H1 (cell line): ENCODE data around the gene CDKN1A. TPM values are rescaled to one million over a fixed set of nuclear protein-coding genes. Genes with fewer than 3 reads are reported as not detected.

Source experiments
- EZH2 ChIP-seq: fragments of 200-600 bp; sonication (generic); IDR thresholded peaks from 2 replicates; pipeline ENCODE4 v1.7.1; 2012; ENCODE audit warnings: low read depth, mild to moderate bottlenecking, moderate library complexity, low read length, inconsistent platforms; ENCODE audit not compliant: severe bottlenecking
- polyA plus RNA-seq, 7 experiments: library from polyadenylated mRNA; depleted of rRNA in 3 of 7; stranded (reverse) in 5 of 7; unstranded in 2 of 7; fragments of >200 nt in 5 of 7; fragments of 200-250 nt in 2 of 7; gene quantifications; 1 replicate in 5 of 7; 2 replicates in 1 of 7; 4 replicates in 1 of 7; pipeline versions ENCODE4 v1.2.1 to v1.2.3, GENCODE V29; 2011 to 2013; ENCODE audit warnings: missing spikeins in 2 of 7, mixed read lengths in 2 of 7
- total RNA-seq: library from RNA; stranded (reverse); fragmentation: NEBNext Ultra II Directional; extraction: Animal tissue kit (Norgen Biotek cat#: 25700); gene quantifications from 2 replicates; pipeline ENCODE4 v1.2.1, GENCODE V29; 2021
- TF ChIP-seq, protein P1 (sequence below): fragments of 300-600 bp; sonication (generic); IDR thresholded peaks from 2 replicates; pipeline ENCODE4 v1.7.1; 2012; ENCODE audit warnings: low read length, moderate library complexity, mild to moderate bottlenecking, inconsistent platforms; ENCODE audit not compliant: insufficient replicate concordance

CDKN1A gene
- total and polyA plus RNA-seq, 2 of the 8 experiments (the other 6 are each of a cell fraction or from before 2014, with no cell fraction given) = 15.2 to 36.0 TPM

DNA sequence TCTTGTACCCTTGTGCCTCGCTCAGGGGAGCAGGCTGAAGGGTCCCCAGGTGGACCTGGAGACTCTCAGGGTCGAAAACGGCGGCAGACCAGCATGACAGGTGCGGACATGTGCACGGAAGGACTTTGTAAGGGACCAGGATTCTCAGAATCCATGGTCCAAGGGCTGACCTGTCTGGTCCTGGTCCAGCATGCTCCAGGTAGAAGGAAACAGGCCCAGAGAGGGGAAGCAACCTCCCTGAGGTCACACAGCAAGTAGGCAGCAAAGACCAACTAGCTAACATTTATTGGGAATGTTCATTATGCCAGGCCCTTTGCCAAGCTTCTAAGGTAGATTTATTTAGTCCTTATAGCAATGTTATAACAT is 5.9 kb downstream of the CDKN1A start (continued):
- TF ChIP-seq, protein P1, sequence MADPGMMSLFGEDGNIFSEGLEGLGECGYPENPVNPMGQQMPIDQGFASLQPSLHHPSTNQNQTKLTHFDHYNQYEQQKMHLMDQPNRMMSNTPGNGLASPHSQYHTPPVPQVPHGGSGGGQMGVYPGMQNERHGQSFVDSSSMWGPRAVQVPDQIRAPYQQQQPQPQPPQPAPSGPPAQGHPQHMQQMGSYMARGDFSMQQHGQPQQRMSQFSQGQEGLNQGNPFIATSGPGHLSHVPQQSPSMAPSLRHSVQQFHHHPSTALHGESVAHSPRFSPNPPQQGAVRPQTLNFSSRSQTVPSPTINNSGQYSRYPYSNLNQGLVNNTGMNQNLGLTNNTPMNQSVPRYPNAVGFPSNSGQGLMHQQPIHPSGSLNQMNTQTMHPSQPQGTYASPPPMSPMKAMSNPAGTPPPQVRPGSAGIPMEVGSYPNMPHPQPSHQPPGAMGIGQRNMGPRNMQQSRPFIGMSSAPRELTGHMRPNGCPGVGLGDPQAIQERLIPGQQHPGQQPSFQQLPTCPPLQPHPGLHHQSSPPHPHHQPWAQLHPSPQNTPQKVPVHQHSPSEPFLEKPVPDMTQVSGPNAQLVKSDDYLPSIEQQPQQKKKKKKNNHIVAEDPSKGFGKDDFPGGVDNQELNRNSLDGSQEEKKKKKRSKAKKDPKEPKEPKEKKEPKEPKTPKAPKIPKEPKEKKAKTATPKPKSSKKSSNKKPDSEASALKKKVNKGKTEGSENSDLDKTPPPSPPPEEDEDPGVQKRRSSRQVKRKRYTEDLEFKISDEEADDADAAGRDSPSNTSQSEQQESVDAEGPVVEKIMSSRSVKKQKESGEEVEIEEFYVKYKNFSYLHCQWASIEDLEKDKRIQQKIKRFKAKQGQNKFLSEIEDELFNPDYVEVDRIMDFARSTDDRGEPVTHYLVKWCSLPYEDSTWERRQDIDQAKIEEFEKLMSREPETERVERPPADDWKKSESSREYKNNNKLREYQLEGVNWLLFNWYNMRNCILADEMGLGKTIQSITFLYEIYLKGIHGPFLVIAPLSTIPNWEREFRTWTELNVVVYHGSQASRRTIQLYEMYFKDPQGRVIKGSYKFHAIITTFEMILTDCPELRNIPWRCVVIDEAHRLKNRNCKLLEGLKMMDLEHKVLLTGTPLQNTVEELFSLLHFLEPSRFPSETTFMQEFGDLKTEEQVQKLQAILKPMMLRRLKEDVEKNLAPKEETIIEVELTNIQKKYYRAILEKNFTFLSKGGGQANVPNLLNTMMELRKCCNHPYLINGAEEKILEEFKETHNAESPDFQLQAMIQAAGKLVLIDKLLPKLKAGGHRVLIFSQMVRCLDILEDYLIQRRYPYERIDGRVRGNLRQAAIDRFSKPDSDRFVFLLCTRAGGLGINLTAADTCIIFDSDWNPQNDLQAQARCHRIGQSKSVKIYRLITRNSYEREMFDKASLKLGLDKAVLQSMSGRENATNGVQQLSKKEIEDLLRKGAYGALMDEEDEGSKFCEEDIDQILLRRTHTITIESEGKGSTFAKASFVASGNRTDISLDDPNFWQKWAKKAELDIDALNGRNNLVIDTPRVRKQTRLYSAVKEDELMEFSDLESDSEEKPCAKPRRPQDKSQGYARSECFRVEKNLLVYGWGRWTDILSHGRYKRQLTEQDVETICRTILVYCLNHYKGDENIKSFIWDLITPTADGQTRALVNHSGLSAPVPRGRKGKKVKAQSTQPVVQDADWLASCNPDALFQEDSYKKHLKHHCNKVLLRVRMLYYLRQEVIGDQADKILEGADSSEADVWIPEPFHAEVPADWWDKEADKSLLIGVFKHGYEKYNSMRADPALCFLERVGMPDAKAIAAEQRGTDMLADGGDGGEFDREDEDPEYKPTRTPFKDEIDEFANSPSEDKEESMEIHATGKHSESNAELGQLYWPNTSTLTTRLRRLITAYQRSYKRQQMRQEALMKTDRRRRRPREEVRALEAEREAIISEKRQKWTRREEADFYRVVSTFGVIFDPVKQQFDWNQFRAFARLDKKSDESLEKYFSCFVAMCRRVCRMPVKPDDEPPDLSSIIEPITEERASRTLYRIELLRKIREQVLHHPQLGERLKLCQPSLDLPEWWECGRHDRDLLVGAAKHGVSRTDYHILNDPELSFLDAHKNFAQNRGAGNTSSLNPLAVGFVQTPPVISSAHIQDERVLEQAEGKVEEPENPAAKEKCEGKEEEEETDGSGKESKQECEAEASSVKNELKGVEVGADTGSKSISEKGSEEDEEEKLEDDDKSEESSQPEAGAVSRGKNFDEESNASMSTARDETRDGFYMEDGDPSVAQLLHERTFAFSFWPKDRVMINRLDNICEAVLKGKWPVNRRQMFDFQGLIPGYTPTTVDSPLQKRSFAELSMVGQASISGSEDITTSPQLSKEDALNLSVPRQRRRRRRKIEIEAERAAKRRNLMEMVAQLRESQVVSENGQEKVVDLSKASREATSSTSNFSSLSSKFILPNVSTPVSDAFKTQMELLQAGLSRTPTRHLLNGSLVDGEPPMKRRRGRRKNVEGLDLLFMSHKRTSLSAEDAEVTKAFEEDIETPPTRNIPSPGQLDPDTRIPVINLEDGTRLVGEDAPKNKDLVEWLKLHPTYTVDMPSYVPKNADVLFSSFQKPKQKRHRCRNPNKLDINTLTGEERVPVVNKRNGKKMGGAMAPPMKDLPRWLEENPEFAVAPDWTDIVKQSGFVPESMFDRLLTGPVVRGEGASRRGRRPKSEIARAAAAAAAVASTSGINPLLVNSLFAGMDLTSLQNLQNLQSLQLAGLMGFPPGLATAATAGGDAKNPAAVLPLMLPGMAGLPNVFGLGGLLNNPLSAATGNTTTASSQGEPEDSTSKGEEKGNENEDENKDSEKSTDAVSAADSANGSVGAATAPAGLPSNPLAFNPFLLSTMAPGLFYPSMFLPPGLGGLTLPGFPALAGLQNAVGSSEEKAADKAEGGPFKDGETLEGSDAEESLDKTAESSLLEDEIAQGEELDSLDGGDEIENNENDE = no peak
- no peak for TF ChIP-seq EZH2
